ENCODE data around the gene ADAMTS1. TPM values are rescaled to one million over a fixed set of nuclear protein-coding genes. Genes with fewer than 3 reads are reported as not detected.

ADAMTS1 gene
- total and polyA plus RNA-seq, 2 experiments from 2014 or later: 166 to 211 TPM

DNA sequence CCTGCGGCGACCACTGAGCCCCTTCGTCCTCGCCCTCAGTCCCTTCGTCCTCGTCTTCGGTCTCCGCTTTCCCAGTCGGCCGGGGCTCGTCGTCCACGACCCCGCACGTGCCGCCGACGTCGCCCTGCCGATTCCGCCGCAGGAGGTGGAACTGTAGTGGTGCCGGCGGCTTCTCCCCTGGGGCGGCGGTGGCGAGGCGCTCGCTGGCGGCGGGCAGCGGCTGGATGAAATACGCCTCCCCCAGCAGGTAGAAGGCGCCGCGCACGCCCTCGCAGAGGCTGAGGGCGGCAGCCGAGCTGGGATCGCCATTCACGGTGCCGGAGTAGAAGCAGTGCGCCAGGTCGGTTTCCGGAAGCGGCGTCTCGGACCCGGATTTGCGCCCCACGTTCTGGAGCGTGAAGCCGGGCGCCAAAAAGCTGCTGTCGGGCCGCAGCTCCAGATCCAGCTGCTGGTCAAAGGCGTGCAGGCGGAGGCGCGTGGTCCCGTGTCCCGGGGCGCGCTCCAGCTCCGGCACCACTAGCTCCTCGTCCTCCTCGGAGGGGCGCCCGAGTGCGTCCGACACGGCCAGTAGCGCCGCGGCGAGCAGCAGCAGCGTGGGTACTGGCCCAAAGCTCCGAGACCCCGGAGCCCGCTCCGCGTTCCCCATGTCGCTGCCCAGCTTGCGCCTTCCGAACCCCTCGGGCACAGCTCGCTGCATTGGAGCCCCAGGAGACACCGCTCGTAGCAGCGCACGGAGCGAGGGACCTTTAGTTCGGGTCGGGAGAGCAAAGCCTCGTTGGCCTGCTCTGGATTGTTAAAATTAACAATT is 747 bp downstream of the ADAMTS1 start:
- peaks cover 66% of the 10 kb centered on the region for H3F3A ChIP-seq (ENCODE audit: insufficient read depth)
- no peaks in the 10 kb centered on the region for H3K9me3 ChIP-seq (ENCODE audit: low read depth)
- in situ Hi-C loops (cut with MboI): loop anchor here (10.0 kb wide), 1 partner anchor 860 kb away; no protein-coding TSS in a partner anchor
- peak overlapping the region; percentile 94 for H2AFZ ChIP-seq
- H3K4me3 ChIP-seq: peak overlapping the region; percentile 93
- H3K79me2 ChIP-seq (ENCODE audit: insufficient read depth): peaks cover 46% of the 10 kb centered on the region
- peaks cover 7% of the 10 kb centered on the region; the same call in 1 of the 2 replicates for H4K20me1 ChIP-seq (ENCODE audit: insufficient read depth)
- no peaks in the 10 kb centered on the region for H3K27me3 ChIP-seq (replicated peaks; ENCODE audit: insufficient read depth)
- peak; percentile 76 for DNase-seq
- H3K9ac ChIP-seq: peak overlapping the region; percentile 88
- H3K9me2 ChIP-seq (ENCODE audit: insufficient read depth): no peaks in the 10 kb centered on the region
- peak overlapping the region; percentile 95 for H3K4me2 ChIP-seq (ENCODE audit: unreplicated experiment)
- 0 to 1% methylated on average over 75 of the region's 96 CpGs for WGBS, 2 experiments (ENCODE audit: low coverage in 1 of 2, low lambda C conversion rate in 2 of 2, missing lambda C conversion rate in 2 of 2)
- H3K36me3 ChIP-seq (ENCODE audit: low read depth): peaks cover 32% of the 10 kb centered on the region
- peak overlapping the region; percentile 84 for H3K27ac ChIP-seq
- H3K4me1 ChIP-seq (ENCODE audit: insufficient read depth): peaks cover 27% of the 10 kb centered on the region
- TF ChIP-seq EZH2phosphoT487 (IDR thresholded peaks at IDR 0.05; ENCODE audit: insufficient read depth, low read depth) (no peak), EZH2 (IDR thresholded peaks at IDR 0.05; ENCODE audit: insufficient read depth, poor library complexity, severe bottlenecking) (no peak)

DNA sequence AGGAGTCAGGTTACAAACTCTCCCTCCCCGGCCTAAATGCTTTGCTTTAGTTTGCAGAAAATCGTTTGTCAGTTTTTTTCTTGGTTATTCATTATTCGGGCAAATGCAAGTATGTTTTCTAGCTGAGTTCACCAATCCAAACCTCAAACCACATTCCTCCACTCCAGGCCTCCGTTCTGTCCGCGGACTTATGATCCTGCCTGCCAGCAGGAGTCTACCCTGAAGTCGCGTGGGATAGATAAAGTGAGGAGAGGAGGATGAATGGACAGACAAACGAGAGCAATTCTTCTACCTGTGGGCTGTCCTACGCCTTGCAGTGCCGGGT is 1.3 kb downstream of the ADAMTS1 start:
- Histone ChIP-seq H3F3A (ENCODE audit: insufficient read depth) (peaks cover 71% of the 10 kb centered on the region), H3K27me3 (replicated peaks; ENCODE audit: insufficient read depth) (no peaks in the 10 kb centered on the region), H2AFZ (peak overlapping the region; percentile 94), H3K79me2 (ENCODE audit: insufficient read depth) (peaks cover 46% of the 10 kb centered on the region), H3K4me3 (peak overlapping the region; percentile 93), H4K20me1 (ENCODE audit: insufficient read depth) (peaks cover 9% of the 10 kb centered on the region; the same call in 1 of the 2 replicates), H3K9me2 (ENCODE audit: insufficient read depth) (no peaks in the 10 kb centered on the region), H3K27ac (peak overlapping the region; percentile 84), H3K9me3 (ENCODE audit: low read depth) (no peaks in the 10 kb centered on the region), H3K4me2 (ENCODE audit: unreplicated experiment) (peak overlapping the region; percentile 95), H3K4me1 (ENCODE audit: insufficient read depth) (peaks cover 32% of the 10 kb centered on the region), H3K9ac (peak overlapping the region; percentile 88), H3K36me3 (ENCODE audit: low read depth) (peaks cover 38% of the 10 kb centered on the region)
- in situ Hi-C loops (cut with MboI): loop anchor here (10.0 kb wide), 1 partner anchor 861 kb away; no protein-coding TSS in a partner anchor
- peak; percentile 80 for DNase-seq
- TF ChIP-seq EZH2 (IDR thresholded peaks at IDR 0.05; ENCODE audit: insufficient read depth, poor library complexity, severe bottlenecking): no peak
- no peak for TF ChIP-seq EZH2phosphoT487 (IDR thresholded peaks at IDR 0.05; ENCODE audit: insufficient read depth, low read depth)
- WGBS, 2 experiments (ENCODE audit: low coverage in 1 of 2, low lambda C conversion rate in 2 of 2, missing lambda C conversion rate in 2 of 2): 0 to 1% methylated on average over 10 to 11 of the region's 11 CpGs

DNA sequence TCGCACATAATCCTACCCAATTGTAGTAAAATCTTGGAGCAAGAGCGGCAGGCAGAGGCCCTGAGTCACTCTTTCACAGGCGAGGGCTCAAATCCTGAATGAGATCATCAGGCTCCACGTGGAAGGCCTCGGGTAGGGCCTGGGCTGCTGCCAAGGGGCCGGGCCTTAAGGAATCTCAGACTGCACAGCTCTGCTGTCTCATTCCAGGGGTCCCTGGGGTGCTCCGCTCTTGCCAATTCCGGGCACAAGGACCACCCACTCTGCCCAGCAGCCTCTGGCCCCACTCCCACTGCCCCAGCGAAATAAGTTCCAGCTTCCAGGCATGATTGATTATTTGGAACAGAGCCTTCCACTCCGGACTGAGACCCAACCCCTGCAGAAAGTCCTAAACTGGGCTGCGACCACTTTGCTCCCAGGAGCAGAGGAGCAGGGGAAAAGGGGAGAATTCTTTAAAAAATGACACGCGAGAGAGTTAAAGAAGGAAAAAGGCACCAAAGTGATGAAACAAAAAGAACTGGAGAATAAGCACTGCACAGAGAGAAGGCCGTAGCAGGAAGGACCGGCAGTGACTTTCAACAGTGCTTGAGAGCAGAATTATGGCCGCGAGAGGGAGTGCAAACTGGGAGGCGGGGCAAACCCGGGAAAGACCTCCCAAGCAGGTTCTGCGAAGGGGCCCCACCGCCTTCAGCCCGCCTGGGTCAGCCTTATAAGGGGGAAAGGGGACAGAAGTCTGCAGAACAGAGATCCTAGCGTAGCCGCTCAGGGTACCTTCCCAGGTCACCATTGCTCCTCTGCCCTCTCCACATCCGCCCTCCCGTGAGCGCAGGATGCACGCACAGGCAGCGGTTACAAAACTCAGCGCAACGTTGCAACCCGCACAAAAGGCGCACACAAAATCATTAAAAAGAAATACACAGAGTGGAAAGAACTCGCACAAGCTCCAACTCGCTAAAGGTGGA is 2.0 kb downstream of the ADAMTS1 start:
- Histone ChIP-seq H3K27me3 (replicated peaks; ENCODE audit: insufficient read depth) (no peaks in the 10 kb centered on the region), H3K4me3 (peak overlapping the region; percentile 93), H3K4me1 (ENCODE audit: insufficient read depth) (peaks cover 36% of the 10 kb centered on the region), H4K20me1 (ENCODE audit: insufficient read depth) (peaks cover 11% of the 10 kb centered on the region; the same call in 1 of the 2 replicates), H3K79me2 (ENCODE audit: insufficient read depth) (peaks cover 46% of the 10 kb centered on the region), H3K9ac (peak overlapping the region; percentile 88), H3K27ac (peak overlapping the region; percentile 84), H3K4me2 (ENCODE audit: unreplicated experiment) (peak overlapping the region; percentile 95), H3K36me3 (ENCODE audit: low read depth) (peaks cover 44% of the 10 kb centered on the region), H2AFZ (peak overlapping the region; percentile 94), H3F3A (ENCODE audit: insufficient read depth) (peaks cover 73% of the 10 kb centered on the region), H3K9me3 (ENCODE audit: low read depth) (no peaks in the 10 kb centered on the region), H3K9me2 (ENCODE audit: insufficient read depth) (no peaks in the 10 kb centered on the region)
- in situ Hi-C loops (cut with MboI): loop anchor here (10.0 kb wide), 1 partner anchor 862 kb away; no protein-coding TSS in a partner anchor
- TF ChIP-seq EZH2 (IDR thresholded peaks at IDR 0.05; ENCODE audit: insufficient read depth, poor library complexity, severe bottlenecking) (no peak), EZH2phosphoT487 (IDR thresholded peaks at IDR 0.05; ENCODE audit: insufficient read depth, low read depth) (no peak)
- DNase-seq: peak; percentile 98
- 1% methylated on average over 35 of the region's 35 CpGs for WGBS, 2 experiments (ENCODE audit: low coverage in 1 of 2, low lambda C conversion rate in 2 of 2, missing lambda C conversion rate in 2 of 2)

DNA sequence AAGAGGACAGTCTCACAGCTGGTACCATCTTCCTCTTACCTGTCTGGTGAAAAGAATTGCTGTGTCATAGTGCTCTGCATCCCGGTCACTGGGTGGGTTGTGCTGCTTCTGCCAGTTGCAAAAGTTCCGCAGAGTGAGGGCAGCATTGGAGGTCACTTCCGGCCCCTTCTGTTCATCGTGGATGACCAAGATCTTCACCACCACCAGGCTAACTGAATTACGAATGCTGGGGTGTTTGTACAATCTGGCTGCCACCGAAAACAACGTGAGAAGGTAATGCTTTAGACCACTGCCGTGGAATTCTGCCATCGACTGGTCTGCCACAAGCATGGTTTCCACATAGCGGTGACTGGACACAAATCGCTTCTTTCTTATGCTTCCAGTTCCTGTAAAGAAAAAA is 2.9 kb downstream of the ADAMTS1 start:
- Histone ChIP-seq H3K9me3 (ENCODE audit: low read depth) (no peaks in the 10 kb centered on the region), H3K9ac (peak overlapping the region; percentile 88), H3K79me2 (ENCODE audit: insufficient read depth) (peaks cover 46% of the 10 kb centered on the region), H3K4me3 (peak overlapping the region; percentile 93), H4K20me1 (ENCODE audit: insufficient read depth) (peaks cover 11% of the 10 kb centered on the region; the same call in 1 of the 2 replicates), H3K27ac (peak overlapping the region; percentile 84), H3K4me2 (ENCODE audit: unreplicated experiment) (peak overlapping the region; percentile 95), H3K4me1 (ENCODE audit: insufficient read depth) (peaks cover 42% of the 10 kb centered on the region), H2AFZ (no peak overlapping the region), H3K36me3 (ENCODE audit: low read depth) (peaks cover 54% of the 10 kb centered on the region), H3F3A (ENCODE audit: insufficient read depth) (peaks cover 74% of the 10 kb centered on the region), H3K27me3 (replicated peaks; ENCODE audit: insufficient read depth) (no peaks in the 10 kb centered on the region), H3K9me2 (ENCODE audit: insufficient read depth) (no peaks in the 10 kb centered on the region)
- WGBS, 2 experiments (ENCODE audit: low coverage in 1 of 2, low lambda C conversion rate in 2 of 2, missing lambda C conversion rate in 2 of 2): 27 to 30% methylated on average over 11 of the region's 11 CpGs
- in situ Hi-C loops (cut with MboI): loop anchor here (10.0 kb wide), 1 partner anchor 863 kb away; no protein-coding TSS in a partner anchor
- DNase-seq: peak; percentile 83
- no peak for TF ChIP-seq EZH2 (IDR thresholded peaks at IDR 0.05; ENCODE audit: insufficient read depth, poor library complexity, severe bottlenecking)
- no peak for TF ChIP-seq EZH2phosphoT487 (IDR thresholded peaks at IDR 0.05; ENCODE audit: insufficient read depth, low read depth)
